Liver (tissue), 9 donors: Measurements from ENCODE around the gene STOM. TPM values are rescaled to one million over a fixed set of nuclear protein-coding genes. Genes with fewer than 3 reads are reported as not detected.
A peak's percentile ranks its signal among the peaks of the same experiment; 100 is the strongest.

Experiments used
- DNase-seq: peaks from one replicate; pipeline ENCODE4 v3.0.0-alpha.2; 2017; ENCODE audit warnings: low spot score
- H3K27ac ChIP-seq, 2 donors: one replicate each; pipeline ENCODE4 v1.7.0; 2013; ENCODE audit warnings: inconsistent platforms in 2 of 2, low read length in 2 of 2, control low read depth in 1 of 2, low read depth in 1 of 2, mild to moderate bottlenecking in 1 of 2
- H3K27me3 ChIP-seq, 4 donors: one replicate each; pipeline versions ENCODE4 v1.6.1 to v1.7.0; 2013; ENCODE audit warnings: low read length in 3 of 4, inconsistent platforms in 1 of 4, mild to moderate bottlenecking in 1 of 4, moderate library complexity in 1 of 4; ENCODE audit not compliant: control insufficient read depth in 4 of 4, insufficient read depth in 4 of 4
- H3K36me3 ChIP-seq, 4 donors: one replicate each; pipeline versions ENCODE4 v1.6.1 to v1.7.0; 2013; ENCODE audit warnings: low read length in 3 of 4, mild to moderate bottlenecking in 3 of 4, low read depth in 1 of 4, moderate library complexity in 1 of 4; ENCODE audit not compliant: control insufficient read depth in 4 of 4, insufficient read depth in 3 of 4
- H3K4me1 ChIP-seq, 4 donors: one replicate each; pipeline versions ENCODE4 v1.6.1 to v1.7.0; 2013; ENCODE audit warnings: low read length in 3 of 4, mild to moderate bottlenecking in 3 of 4, moderate library complexity in 1 of 4; ENCODE audit not compliant: control insufficient read depth in 4 of 4, insufficient read depth in 4 of 4
- H3K4me3 ChIP-seq, 3 donors: one replicate each; pipeline versions ENCODE4 v1.6.1 to v1.7.0; 2013; ENCODE audit warnings: low read length in 3 of 3, control low read depth in 1 of 3, low read depth in 1 of 3, mild to moderate bottlenecking in 1 of 3
- H3K9ac ChIP-seq, 2 donors: one replicate each; pipeline ENCODE4 v1.7.0; 2013; ENCODE audit warnings: low read length in 2 of 2, mild to moderate bottlenecking in 2 of 2, moderate library complexity in 2 of 2, control low read depth in 1 of 2, low read depth in 1 of 2
- H3K9me3 ChIP-seq, 4 donors: one replicate each; pipeline versions ENCODE4 v1.6.1 to v1.7.0; 2013; ENCODE audit warnings: low read length in 3 of 4; ENCODE audit not compliant: control insufficient read depth in 4 of 4
- EGR1 ChIP-seq, 2 donors: IDR thresholded peaks; 2 replicates each; pipeline ENCODE4 v1.6.1; 2016 to 2018; ENCODE audit warnings: antibody characterized with exemption in 2 of 2, low read depth in 2 of 2
- FOXA1 ChIP-seq: IDR thresholded peaks from 2 replicates; pipeline ENCODE4 v1.6.1; 2016; ENCODE audit warnings: antibody characterized with exemption
- FOXA2 ChIP-seq: IDR thresholded peaks from 2 replicates; pipeline ENCODE4 v1.6.1; 2016; ENCODE audit warnings: antibody characterized with exemption
- HNF4A ChIP-seq, 2 donors: conservative IDR thresholded peaks; 2 replicates each; pipeline ENCODE4 v1.6.1; 2016; ENCODE audit warnings: antibody characterized with exemption in 2 of 2, mild to moderate bottlenecking in 2 of 2
- JUND ChIP-seq, 2 donors: IDR thresholded peaks; 2 replicates each; pipeline ENCODE4 v1.6.1; 2016; ENCODE audit warnings: antibody characterized with exemption in 2 of 2
- MAX ChIP-seq: IDR thresholded peaks from 2 replicates; pipeline ENCODE4 v1.6.1; 2016; ENCODE audit warnings: antibody characterized with exemption
- NR2F2 ChIP-seq: IDR thresholded peaks from 2 replicates; pipeline ENCODE4 v1.6.1; 2016; ENCODE audit warnings: antibody characterized with exemption
- RAD21 ChIP-seq, 2 donors: IDR thresholded peaks; 2 replicates each; pipeline ENCODE4 v1.6.1; 2016; ENCODE audit warnings: antibody characterized with exemption in 2 of 2, mild to moderate bottlenecking in 2 of 2
- REST ChIP-seq: IDR thresholded peaks from 2 replicates; pipeline ENCODE4 v1.6.1; 2016; ENCODE audit warnings: antibody characterized with exemption, mild to moderate bottlenecking
- TAF1 ChIP-seq: conservative IDR thresholded peaks from 2 replicates; pipeline ENCODE4 v1.6.1; 2016; ENCODE audit warnings: antibody characterized with exemption, mild to moderate bottlenecking
- ZBTB33 ChIP-seq: IDR thresholded peaks from 2 replicates; pipeline ENCODE4 v1.6.1; 2016; ENCODE audit warnings: antibody characterized with exemption
- WGBS: extraction: QIAGEN DNeasy Blood & Tissue Kit; methylation state at CpG from one replicate; pipeline ENCODE4 v1.1.7; 2013; 5-methylcytosine and 5-hydroxymethylcytosine counted together
- polyA plus RNA-seq, 2 donors: library from polyadenylated mRNA; stranded (reverse) in 1 of 2; unstranded in 1 of 2; fragments of 200-250 nt in 1 of 2; fragments of >200 nt in 1 of 2; fragmentation: Nextera tagmentation in 1 of 2; extraction: Ambion mirVana in 1 of 2; gene quantifications; one replicate each; pipeline versions ENCODE4 v1.2.1 to v1.2.3, GENCODE V29; 2013 to 2015
- total RNA-seq, 2 donors: library from RNA; depleted of rRNA; stranded (reverse); fragments of >200 nt; gene quantifications; one replicate each; pipeline ENCODE4 v1.2.3, GENCODE V29; 2014
- donor health status: healthy.
- donor health status: healthy.
- donor health status: healthy.
- donor health status: healthy.
- donor health status: healthy.

STOM gene
- total and polyA plus RNA-seq, 4 donors = 150 to 398 (median 265) TPM

- 94% methylated on average over 10 of the region's 10 CpGs for WGBS
- DNase-seq = no peak
- Histone ChIP-seq H3K4me1 (peaks cover 8 to 31% (median 18%) of the 10 kb centered on the region in 4 donors), H3K9me3 (no peaks in the 10 kb centered on the region), H3K9ac (no peak overlapping the region), H3K27ac (peak overlapping the region in 1 of 2 donors; percentile 94), H3K27me3 (no peaks in the 10 kb centered on the region), H3K36me3 (peaks cover 0 to 15% (median 2%) of the 10 kb centered on the region in 4 donors), H3K4me3 (no peak overlapping the region)
- TF ChIP-seq NR2F2 (no peak), RAD21 (IDR thresholded peaks at IDR 0.05) (no peak), FOXA1 (no peak), TAF1 (no peak), JUND (IDR thresholded peaks at IDR 0.05) (no peak), MAX (no peak), HNF4A (conservative IDR thresholded peaks at IDR 0.05) (no peak), ZBTB33 (no peak), FOXA2 (no peak)
Observed at GRCh38 chr9:121323449-121324151, 46.5 kb downstream of the STOM start.

- Histone ChIP-seq H3K27me3 (no peaks in the 10 kb centered on the region), H3K36me3 (peaks cover 0 to 12% (median under 1%) of the 10 kb centered on the region in 4 donors), H3K9me3 (no peaks in the 10 kb centered on the region), H3K9ac (peak overlapping the region in 1 of 2 donors; percentile 64), H3K27ac (peak overlapping the region; percentile 90 to 94), H3K4me3 (no peak overlapping the region), H3K4me1 (peaks cover 9 to 38% (median 21%) of the 10 kb centered on the region in 4 donors)
- no peak for DNase-seq
- 82% methylated on average over 10 of the region's 10 CpGs for WGBS
- TF ChIP-seq REST (no peak), EGR1 (IDR thresholded peaks at IDR 0.05; ENCODE audit: low read depth in 2 of 2) (no peak)
Observed at GRCh38 chr9:121322737-121323448, 47.2 kb downstream of the STOM start.
